Anterior cingulate cortex (tissue), 58 donors: ENCODE data around the gene FBXW11.

ENCODE experiments used
- DNase-seq, 58 donors: peaks; one replicate each; lab custom pipeline; 2025; lab: John Stamatoyannopoulos, UW

Gene FBXW11

DNA sequence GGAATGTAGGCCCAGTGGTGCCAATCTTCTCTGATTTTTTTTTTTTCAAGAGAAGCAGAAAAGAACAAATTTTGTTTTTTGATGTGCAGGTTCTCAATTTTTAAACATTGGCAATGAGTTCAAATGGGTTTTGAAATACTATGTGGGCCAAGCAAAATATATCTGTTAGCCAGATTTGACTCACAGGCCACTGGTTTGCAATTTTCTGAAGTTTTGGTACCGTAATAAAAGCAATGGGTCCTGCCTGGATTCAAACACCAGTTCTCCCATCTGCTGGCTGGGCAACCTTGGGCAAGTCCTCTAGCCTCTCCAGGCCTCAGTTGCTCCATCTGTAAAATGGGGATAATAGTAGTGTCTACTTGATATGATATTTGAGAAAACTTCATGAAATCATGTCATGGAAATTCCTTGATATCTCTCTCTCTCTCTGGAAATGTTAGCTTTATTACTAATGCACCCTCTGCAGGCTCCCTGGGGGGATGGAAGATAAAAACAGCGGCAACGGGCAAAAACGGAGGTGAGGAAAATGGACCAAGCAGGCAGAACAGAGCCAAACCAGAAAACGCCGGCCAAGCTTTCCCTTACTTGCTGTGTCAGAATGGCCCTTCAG lies 157.4 kb downstream of the FBXW11 start:
- peak in 1 of 58 donors; percentile 6 for DNase-seq

DNA sequence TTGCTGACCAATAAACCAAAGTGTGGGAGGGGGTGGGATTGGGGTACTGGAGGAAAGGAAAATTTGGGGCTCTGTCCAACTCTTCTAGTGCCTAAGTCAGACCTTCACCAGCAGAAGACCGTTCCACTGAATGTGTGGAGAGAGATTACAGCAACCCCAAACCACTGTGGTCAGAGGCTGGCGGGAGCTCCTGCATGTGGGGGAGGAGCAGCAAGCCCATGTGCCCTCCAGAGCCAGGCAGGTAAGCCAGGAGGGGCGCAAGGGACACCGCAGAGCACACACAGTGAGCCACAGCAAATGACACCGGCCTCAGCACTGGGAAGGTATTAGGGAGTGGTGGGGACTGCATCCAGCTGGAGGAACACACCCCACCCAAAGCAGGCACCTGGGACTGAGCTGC lies 158.0 kb downstream of the FBXW11 start:
- DNase-seq, result no peak

DNA sequence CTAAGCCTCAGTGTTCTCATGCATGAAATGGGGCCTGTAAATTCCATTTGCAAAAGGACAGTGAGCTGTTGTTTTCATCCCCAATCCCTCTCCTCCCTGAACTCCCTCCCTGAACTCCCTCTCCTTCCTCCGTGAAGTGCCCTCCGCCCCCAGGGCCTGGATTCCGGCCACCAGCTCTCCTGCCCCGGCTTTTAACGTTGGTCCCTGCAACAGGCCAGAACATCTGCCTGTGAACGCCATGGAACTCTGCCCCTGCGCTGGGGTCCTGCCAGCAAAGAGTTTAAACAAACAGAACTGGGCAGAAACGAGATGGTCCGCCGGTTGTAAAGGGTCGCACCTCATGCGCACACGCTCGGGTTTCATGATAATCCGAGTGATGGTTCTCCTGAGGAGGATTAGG lies 158.4 kb downstream of the FBXW11 start:
- no peak for DNase-seq

DNA sequence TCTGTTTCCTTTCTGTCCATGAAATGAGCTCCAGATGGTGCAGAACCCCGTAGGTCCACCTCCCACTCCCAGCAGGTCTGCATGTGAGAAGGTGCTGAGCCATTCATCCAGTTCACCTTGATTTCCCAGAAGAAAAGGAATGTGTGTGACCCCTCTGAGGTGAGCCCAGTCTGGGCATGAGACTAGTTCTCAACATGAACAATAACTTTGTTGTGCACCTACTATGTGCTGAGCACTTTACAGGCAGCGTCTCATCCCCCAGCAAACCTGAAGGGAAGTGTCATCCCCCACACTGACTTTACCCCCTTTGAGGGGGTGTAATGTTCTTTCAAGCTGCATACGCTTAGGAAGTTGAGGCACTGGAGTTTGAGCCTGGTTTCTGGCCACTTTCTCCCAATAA lies 159.4 kb downstream of the FBXW11 start:
- DNase-seq, result no peak

DNA sequence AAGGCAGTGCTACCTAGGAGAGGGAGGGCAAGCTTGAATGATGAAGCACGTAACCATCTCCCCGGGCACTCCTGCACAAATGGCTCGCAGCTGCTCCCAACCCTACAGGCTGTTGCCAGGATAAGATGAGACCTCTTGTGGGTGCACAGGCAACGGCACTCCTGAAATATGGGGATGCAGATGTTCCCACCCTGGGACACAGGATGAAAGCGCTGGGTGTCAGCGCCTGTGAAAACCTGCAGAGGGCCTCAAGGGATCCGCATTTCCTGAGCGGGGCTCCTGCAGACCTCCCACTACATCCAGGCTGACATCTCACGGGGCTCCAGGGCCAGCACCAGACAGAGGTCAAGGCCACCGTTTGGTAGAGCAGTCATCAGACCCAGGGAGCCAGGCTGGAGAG lies 160.1 kb downstream of the FBXW11 start:
- no peak for DNase-seq

DNA sequence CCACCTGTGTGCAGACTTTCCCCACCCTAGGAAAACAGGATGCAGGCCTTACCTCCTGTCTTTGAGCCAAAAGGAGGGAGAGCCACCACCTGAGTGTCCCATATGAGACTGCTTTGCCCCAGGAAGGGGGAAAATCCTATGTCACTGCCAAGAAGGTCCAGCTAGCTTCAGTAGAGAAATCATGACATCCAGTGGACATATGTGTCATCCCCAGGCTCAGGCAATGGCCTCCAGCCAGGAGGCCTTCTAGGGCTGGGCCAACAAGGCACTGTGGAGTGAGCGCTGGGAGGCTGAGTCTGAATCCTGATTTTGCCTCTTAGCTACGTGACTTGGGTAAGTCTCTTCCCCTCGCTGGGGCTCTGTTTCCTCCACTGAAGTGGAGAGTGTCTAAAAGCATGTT lies 160.6 kb downstream of the FBXW11 start:
- DNase-seq, result no peak

DNA sequence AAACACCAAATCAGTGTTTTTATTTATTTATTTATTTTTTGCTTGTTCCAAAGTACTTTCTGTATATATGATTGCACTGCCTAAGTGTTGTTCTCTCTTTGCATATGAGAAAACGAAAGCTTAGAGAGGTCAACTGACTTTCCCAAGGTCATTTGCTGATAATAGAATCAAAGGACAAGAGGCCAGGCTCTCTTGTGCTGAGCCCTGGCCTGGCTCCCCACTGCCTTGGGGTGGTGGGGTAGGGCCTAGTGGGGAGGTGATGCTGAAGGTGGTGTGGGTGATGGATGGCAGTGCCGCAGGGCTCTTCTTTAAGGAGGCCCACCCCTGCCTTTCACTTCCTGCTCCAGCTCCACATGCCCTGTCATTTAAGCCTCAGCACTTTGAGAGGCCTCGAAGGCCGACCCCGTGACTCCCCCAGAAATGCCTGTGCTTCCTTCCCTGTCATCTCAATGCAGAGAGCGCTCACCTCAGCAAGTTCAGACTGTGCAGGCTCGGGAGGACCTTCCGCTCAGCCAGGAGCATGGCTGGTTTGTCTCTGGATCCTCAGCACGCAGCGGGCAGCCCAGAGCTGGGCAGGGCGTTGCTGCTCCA lies 161.3 kb downstream of the FBXW11 start:
- DNase-seq, result no peak

DNA sequence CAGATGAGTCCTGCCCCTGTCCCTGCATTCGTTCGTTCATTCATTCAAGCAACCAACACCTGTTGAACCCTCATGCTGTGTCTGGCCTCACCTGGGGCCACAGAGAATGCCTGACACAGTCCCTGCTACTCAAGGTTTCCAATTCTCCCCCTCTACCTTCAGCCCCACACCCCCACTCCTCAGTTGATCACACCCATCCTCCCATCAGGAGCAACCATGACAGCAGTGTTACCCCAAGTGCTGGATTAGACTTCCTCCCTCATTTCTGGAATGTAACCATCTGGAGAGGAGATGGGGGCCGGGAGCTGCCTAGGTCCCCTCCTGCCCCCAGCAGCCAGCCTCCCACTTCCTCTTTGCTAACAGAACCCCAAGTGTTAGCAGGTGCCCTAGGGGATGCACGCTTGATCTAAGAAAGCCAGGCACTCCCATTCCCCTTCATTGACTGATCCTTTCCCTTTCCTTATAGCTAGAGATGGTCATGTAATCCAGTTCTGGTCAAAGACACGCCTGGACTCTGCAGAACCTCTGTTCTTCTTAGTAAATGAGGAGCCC lies 163.6 kb downstream of the FBXW11 start:
- DNase-seq, result no peak

DNA sequence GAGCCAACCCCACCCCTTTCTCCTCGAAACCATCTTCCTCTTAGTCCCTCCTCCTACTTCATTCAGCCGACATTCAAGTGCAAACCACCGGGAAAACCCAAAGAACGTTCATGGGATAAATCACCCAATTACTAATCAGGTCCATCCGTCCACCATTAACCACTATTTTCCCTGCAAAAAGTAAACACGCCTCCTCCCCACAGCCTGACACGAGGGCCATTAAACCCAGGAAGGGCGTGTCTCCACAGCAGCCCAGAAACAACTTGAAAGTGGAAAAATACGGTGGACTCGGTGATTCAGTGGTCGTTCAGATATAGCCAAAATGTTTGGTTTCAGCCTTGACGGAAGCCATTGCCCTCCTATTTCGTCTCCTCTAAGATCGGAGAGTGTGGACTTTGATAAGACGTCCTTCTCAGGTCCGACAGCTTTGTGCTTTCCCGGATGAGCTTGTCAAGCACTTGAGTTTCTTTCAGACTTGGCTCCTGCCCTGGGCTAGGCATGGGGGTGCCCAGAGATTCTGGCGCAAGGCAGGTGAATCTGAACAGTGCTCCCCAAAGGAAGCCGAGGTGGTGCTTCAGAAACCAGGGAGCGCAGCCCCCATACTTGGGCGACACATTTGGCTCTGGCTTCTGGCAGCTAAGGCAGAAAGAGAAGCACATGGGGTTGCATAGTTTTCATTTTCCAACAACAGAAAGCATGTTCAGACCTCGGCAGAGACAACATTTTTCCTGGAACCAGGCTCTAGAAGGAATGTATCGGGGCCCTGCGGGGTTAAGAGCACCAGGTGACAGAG lies 164.3 kb downstream of the FBXW11 start:
- DNase-seq, result no peak

DNA sequence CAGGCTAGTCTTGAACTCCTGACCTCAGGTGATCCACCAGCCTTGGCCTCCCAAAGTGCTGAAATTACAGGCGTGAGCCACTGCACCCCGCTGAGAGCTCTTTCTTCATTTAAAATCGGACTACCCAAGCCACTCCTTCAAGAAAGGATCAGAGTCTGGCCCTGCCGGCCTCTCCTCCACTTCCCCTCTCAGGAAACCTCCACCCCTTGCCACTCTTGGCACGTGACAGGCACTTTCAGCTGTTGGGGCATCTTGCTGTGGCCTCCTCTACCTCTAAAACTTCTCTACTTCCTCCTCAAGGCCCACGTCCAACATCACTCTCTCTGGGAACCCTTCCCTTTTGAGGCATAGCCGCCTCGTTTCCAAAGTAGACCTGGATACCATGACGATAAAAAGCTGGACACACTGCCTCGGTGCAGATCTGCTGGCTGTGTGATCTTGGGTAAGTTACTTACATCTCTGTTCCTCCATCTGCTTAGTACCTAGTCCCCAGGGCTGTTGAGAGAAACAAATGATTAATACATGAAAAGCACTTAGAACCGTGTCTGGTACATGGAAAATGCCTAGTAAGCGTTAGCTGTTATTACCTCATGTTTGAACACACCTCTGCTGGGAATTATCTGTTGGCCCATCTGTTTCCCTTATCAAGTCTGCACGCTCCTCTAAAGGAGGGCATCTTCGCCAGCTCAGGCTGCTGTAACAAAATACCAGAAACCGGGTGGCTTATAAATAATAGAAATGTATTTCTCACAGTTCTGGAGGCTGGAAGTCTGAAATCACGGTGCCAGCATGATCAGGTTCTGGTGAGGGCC lies 165.5 kb downstream of the FBXW11 start:
- DNase-seq, result no peak

DNA sequence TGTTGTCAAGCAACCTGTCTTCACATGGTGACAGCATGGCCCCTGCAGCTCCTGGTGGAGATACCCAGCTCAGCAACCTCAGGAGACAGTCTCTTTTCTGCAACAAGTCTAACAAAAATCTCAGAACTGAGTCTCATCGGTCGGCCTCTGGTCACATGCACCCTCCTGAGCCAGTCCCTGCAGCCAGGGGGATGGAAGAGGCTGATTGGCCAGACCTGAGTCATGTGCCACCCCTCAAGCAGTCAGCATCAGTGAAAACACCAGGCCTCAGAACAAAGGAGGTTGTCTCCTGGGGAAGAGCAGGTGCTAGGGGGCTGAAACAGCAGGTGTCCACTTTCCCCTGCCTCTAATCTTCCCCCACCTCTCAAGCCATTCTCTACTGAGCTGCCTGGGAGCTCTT lies 166.4 kb downstream of the FBXW11 start:
- no peak for DNase-seq

DNA sequence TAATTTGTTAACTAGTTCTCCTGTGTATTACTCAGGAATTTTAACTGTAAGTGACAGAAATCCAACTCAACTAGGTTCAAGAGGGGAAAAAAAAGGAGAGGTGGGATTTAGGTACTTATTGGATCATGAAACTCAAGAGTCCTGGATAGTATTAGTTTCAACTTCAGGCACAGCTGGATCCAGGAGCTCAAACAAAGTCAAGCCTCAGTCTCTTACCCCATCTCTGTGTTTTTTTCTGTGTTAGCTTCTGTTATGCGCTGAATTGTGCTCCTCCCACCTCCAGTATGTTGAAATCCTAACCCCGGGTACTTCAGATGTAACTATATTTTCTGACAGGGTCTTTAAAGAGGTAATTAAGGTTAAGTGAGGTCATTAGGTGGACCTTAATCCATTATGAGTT lies 167.3 kb downstream of the FBXW11 start:
- no peak for DNase-seq

DNA sequence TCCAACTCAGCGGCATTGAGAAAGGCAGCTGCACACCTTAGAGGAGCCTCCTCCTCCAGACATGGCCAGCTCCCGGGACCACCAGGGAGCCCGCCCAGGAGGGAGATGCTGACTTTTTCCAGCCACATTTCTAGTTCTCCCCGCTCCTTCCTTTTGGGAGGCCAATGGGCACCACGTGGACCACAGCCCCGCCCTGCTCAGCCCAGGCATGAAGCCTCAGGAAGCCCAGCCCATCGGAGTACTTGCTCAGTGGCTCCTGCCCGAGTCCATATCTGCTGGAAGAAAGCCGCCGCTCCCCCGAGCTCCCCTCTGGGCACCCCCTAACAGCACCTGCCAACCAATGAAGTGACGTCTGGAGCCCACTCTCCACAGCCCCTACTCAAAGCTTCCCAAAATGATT lies 168.4 kb downstream of the FBXW11 start:
- no peak for DNase-seq

DNA sequence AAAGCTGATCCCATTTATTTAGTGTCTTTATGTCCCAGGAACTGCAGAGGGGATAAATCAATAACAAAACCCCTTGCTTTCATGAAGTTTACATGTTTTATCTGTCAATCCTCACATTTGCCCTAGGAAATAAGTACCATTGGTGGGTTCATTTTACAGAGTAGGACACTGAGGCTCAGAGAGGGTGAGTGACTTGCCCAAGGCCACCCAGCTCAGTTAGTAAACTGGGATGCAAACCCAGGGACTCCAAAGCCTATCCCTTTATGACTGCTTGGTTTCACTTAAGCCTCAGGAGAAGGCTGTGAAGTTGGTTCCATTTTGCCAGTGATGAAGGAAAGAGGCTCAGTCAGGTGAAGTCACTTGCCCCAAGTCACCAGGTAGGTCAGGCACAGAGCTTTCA lies 168.9 kb downstream of the FBXW11 start:
- DNase-seq, result no peak

DNA sequence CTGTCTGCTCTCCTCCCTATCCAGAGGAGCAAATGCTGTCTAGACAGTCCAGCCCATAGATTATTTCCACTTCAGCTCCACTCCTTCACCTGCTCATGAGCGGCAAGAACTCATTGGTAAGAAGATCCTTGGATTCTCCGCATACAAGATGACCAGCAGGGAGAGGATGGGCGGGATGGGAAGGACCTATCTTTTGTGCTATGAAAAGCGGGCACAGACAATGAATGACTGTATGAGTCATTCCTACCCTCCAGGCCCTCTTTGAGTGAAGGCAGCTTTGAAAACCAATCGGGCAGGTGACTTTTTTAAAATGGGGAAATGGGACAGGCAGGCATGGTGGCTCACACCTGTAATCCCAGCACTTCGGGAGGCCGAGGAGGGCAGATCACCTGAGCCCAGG lies 171.4 kb downstream of the FBXW11 start:
- DNase-seq, result no peak

DNA sequence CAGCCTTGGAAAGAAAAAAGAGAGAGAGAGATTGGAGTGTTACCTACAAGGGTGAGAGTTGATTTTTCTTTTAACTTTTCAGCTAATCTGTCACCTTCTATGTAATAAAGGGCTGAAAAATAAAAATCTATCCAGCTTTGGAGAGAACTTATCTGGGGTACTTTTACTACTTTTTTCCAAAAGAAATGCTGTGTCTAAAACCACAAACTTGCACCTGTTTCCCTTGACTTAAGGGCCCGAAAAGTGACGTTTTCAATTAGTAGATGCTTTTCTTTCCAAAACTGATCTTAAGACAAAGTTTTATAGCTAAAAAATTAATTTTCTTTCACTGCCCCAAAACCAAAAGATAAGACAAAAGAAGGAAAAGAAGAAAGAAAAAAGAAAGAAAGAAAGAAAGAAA lies 172.0 kb downstream of the FBXW11 start:
- no peak for DNase-seq

DNA sequence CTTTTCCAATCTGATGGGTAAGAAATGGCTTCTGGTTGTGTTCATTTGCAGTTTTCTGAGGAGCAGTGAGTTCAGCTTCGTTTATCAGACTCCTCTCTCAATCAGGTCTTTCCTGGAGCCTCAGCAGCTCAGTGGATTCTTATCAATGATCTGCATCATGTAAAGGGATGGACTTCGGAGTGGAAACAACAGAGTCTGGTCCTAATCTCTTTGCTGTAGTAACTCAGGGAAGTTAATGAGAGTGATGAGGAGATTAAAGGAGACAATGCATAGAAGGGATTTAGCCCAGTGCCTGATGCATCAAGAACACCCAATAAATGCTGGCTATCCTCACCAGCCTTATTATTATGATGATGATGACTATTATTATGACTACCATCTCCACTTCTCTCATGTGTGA lies 173.7 kb downstream of the FBXW11 start:
- DNase-seq, result no peak

DNA sequence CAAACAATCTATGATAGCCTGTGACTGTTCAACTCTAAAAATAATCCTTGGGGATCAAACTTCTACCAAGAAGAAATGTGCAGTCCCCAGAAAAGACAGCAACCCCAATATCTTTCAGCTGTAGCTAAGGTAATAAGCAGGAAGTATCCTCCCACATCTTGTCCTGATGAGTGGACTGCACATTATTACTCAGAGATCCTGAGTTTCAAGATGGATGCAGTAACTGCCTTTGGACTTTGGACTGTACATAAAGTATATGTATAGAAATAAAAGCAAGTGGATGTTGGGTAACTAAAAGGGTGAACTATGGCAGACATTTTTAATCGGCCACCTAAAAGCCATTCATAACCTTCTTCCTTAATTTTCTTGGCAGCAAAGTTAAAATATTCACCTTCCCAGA lies 175.8 kb downstream of the FBXW11 start:
- no peak for DNase-seq

DNA sequence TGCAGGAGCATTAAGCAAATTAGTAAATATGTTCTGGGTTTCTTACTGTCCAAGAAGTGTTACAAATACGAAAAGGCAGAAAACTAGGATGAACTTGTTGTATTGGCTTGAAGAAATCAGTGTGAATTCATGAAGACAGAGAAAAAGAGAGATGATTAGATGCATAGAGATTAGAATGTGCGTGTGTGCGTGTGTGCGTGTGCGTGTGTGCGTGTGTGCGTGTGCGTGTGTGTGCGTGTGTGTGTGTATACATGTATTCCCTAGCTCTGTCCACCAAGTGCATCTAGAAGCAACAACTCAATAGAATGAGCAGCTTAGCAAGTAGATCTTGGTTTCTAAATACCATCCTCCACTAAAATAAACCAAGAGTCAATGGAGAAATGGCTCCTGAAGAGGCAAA lies 179.3 kb downstream of the FBXW11 start:
- DNase-seq, result no peak

DNA sequence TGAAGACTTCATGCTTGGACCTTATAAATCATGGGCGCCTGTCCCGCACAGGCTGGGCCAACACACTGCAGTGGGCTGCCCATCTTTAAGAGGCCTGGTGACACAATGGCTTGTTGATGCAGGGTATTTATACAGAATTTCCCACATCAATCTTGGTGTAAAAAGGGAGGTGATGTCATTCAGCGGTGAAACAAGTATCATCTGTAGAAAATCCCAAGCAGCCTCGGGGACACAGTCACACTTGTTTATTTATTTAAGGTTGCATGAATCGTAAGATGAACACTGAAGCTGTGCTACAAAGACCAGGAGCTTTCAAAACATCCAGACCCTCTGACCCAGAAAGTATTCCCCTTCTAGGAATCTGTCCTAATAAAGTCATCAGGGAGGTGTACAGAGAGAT lies 180.3 kb downstream of the FBXW11 start:
- DNase-seq, result no peak

DNA sequence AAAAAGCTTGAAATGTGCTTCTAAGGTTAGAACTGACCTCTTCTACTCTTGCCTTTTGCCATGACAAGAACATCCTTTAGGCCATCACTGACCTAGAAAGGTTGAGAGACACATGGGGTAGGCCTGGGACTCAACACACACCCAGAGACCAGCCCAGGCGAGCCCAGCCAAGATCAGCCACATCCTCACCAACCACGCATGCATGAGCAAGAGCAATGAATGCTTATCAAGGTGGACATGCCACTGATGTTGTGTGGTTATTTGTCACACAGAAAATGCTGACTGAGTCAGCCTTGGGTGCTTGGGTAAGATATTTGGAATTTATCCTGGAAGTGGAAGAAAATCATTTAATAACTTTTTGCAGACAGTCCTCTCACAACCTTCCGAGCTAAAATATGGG lies 181.4 kb downstream of the FBXW11 start:
- no peak for DNase-seq
